HEK293T (cell line): Measurements from ENCODE around the gene LARP6.
"Not testable (repeated sequence)": the region's sequence is repeated elsewhere in the genome, so short reads cannot be mapped to it uniquely, and the experiment has no call there.

Source experiments
- CTCF ChIA-PET: fragments of 350-600 bp; formaldehyde crosslinking; extraction: SDS; loops from one replicate; lab custom pipeline; 2021; ENCODE audit warnings: antibody characterized with exemption, inconsistent platforms; lab: Yijun Ruan, JAX
- POLR2A ChIA-PET: fragments of 350-600 bp; formaldehyde crosslinking; extraction: SDS; loops from one replicate; lab custom pipeline; 2020; ENCODE audit warnings: antibody characterized with exemption, inconsistent platforms; lab: Yijun Ruan, JAX
- DNase-seq: peaks from one replicate; pipeline ENCODE4 v3.0.0; 2012; ENCODE audit warnings: mixed read lengths; ENCODE audit errors: extremely low spot score
- ARNT ChIP-seq: fragments of 450-650 bp; IDR thresholded peaks from 2 replicates; pipeline ENCODE4 v1.6.1; 2017; ENCODE audit warnings: mild to moderate bottlenecking
- BHLHE40 ChIP-seq: fragments of 450-650 bp; IDR thresholded peaks from 2 replicates; pipeline ENCODE4 v1.6.1; 2016; ENCODE audit warnings: mild to moderate bottlenecking, moderate library complexity, borderline replicate concordance
- CTBP1 ChIP-seq: fragments of 450-650 bp; IDR thresholded peaks from 2 replicates; pipeline ENCODE4 v1.6.1; 2016; ENCODE audit warnings: borderline replicate concordance
- ELF4 ChIP-seq: fragments of 450-650 bp; IDR thresholded peaks from 2 replicates; pipeline ENCODE4 v1.6.1; 2017; ENCODE audit warnings: antibody characterized with exemption
- FOXA1 ChIP-seq: fragments of 450-650 bp; IDR thresholded peaks from 2 replicates; pipeline ENCODE4 v1.6.1; 2016; ENCODE audit warnings: mild to moderate bottlenecking
- FOXK2 ChIP-seq: fragments of 450-650 bp; IDR thresholded peaks from 2 replicates; pipeline ENCODE4 v1.6.1; 2016; ENCODE audit warnings: mild to moderate bottlenecking
- FOXM1 ChIP-seq: fragments of 450-650 bp; IDR thresholded peaks from 2 replicates; pipeline ENCODE4 v1.6.1; 2017; ENCODE audit warnings: mild to moderate bottlenecking, borderline replicate concordance
- HDGF ChIP-seq: fragments of 450-650 bp; IDR thresholded peaks from 2 replicates; pipeline ENCODE4 v1.6.1; 2017; ENCODE audit warnings: antibody characterized with exemption, borderline replicate concordance
- L3MBTL2 ChIP-seq: fragments of 450-650 bp; conservative IDR thresholded peaks from 2 replicates; pipeline ENCODE4 v1.6.1; 2016; ENCODE audit warnings: mild to moderate bottlenecking
- LEF1 ChIP-seq: fragments of 450-650 bp; IDR thresholded peaks from 2 replicates; pipeline ENCODE4 v1.6.1; 2017; ENCODE audit warnings: mild to moderate bottlenecking, borderline replicate concordance
- NFRKB ChIP-seq: fragments of 450-650 bp; IDR thresholded peaks from 2 replicates; pipeline ENCODE4 v1.6.1; 2016; ENCODE audit warnings: mild to moderate bottlenecking, moderate library complexity
- PKNOX1 ChIP-seq: fragments of 450-650 bp; IDR thresholded peaks from 2 replicates; pipeline ENCODE4 v1.6.1; 2016
- SP1 ChIP-seq: fragments of 450-650 bp; IDR thresholded peaks from 2 replicates; pipeline ENCODE4 v1.6.1; 2017
- SUZ12 ChIP-seq: fragments of 450-650 bp; IDR thresholded peaks from 2 replicates; pipeline ENCODE4 v1.6.1; 2016; ENCODE audit warnings: mild to moderate bottlenecking
- TARDBP ChIP-seq: fragments of 450-650 bp; IDR thresholded peaks from 2 replicates; pipeline ENCODE4 v1.6.1; 2016
- ZNF384 ChIP-seq: fragments of 450-650 bp; IDR thresholded peaks from 2 replicates; pipeline ENCODE4 v1.6.1; 2016

The LARP6 gene

GRCh38 chr15:70863450-70864218 is 9.7 kb upstream of the LARP6 start:
- TF ChIP-seq CTBP1, result no peak
- ChIA-PET CTCF (interaction anchor here (1.5 kb wide), 1 partner anchor 11 kb away, joined by 6 read pairs; no protein-coding TSS in a partner anchor), POLR2A (interaction anchor here (2.6 kb wide), 1 partner anchor 10 kb away, joined by 15 read pairs; the partner anchor contains the start of gene LARP6)
- DNase-seq, result no peak

GRCh38 chr15:70859998-70860397 is 6.0 kb upstream of the LARP6 start:
- no peak for DNase-seq
- ChIA-PET POLR2A (no interaction called here), CTCF (interaction anchor here (1.5 kb wide), 1 partner anchor 9 kb away, joined by 8 read pairs; no protein-coding TSS in a partner anchor)
- no peak for TF ChIP-seq LEF1
- TF ChIP-seq BHLHE40, result no peak

- no peak for TF ChIP-seq CTBP1
- no peak for TF ChIP-seq BHLHE40
- no peak for TF ChIP-seq L3MBTL2
- TF ChIP-seq TARDBP, result no peak
- no peak for TF ChIP-seq HDGF
- TF ChIP-seq LEF1, result no peak
- no peak for TF ChIP-seq SP1
- no peak for TF ChIP-seq FOXK2
- no peak for TF ChIP-seq FOXA1
- DNase-seq, result no peak
- ChIA-PET POLR2A (no interaction called here), CTCF (interaction anchor here (0.6 to 1.5 kb wide), 2 partner anchors 10 to 942 kb away, joined by 3 to 8 read pairs; no protein-coding TSS in a partner anchor)
These were observed 5.5 kb upstream of the LARP6 start for GRCh38 chr15:70859322-70859908.

GRCh38 chr15:70858614-70859321 is 4.8 kb upstream of the LARP6 start:
- POLR2A ChIA-PET, result not testable (repeated sequence)

GRCh38 chr15:70857562-70858285 is 3.8 kb upstream of the LARP6 start:
- ChIA-PET CTCF (interaction anchor here (2.3 kb wide), 1 partner anchor 12 kb away, joined by 6 read pairs; no protein-coding TSS in a partner anchor), POLR2A (interaction anchor here (1.0 to 4.1 kb wide), 5 partner anchors 11 to 24 kb away, joined by 3 to 26 read pairs (median 9); no protein-coding TSS in a partner anchor)
- DNase-seq, result no peak
- TF ChIP-seq PKNOX1 (no peak), FOXK2 (no peak), ARNT (no peak), SP1 (no peak), FOXA1 (no peak), BHLHE40 (no peak), ELF4 (no peak), LEF1 (no peak), L3MBTL2 (no peak), SUZ12 (no peak), NFRKB (no peak), FOXM1 (no peak), HDGF (no peak), ZNF384 (no peak), CTBP1 (no peak), TARDBP (no peak)

More at GRCh38 chr15:70858614-70859321, 4.8 kb upstream of the LARP6 start:
- CTCF ChIA-PET, result interaction anchor here (0.6 to 1.5 kb wide), 2 partner anchors 11 to 942 kb away, joined by 3 to 8 read pairs; no protein-coding TSS in a partner anchor
- not testable (repeated sequence) for DNase-seq

- TF ChIP-seq L3MBTL2, result no peak
- TF ChIP-seq ARNT, result no peak
- no peak for TF ChIP-seq ZNF384
- TF ChIP-seq CTBP1, result no peak
- no peak for TF ChIP-seq FOXA1
- TF ChIP-seq NFRKB, result no peak
- TF ChIP-seq FOXK2, result no peak
- no peak for TF ChIP-seq PKNOX1
- TF ChIP-seq HDGF, result no peak
- TF ChIP-seq FOXM1, result no peak
- TF ChIP-seq LEF1, result no peak
- TF ChIP-seq SUZ12, result no peak
- TF ChIP-seq TARDBP, result no peak
- TF ChIP-seq SP1, result no peak
- no peak for TF ChIP-seq BHLHE40
- no peak for TF ChIP-seq ELF4
- CTCF ChIA-PET, result interaction anchor here (1.7 to 2.3 kb wide), 2 partner anchors 13 to 32 kb away, joined by 6 to 9 read pairs; no protein-coding TSS in a partner anchor
- DNase-seq, result no peak
- POLR2A ChIA-PET, result interaction anchor here (0.9 to 4.1 kb wide), 7 partner anchors 10 to 35 kb away, joined by 3 to 26 read pairs (median 3); partner anchors contain the start of genes LRRC49 and THAP10
These were observed 3.1 kb upstream of the LARP6 start for GRCh38 chr15:70856884-70857561.
